ENCODE measurements around the gene NAV1.
"Not testable (repeated sequence)": the region's sequence is repeated elsewhere in the genome, so short reads cannot be mapped to it uniquely, and the experiment has no call there.

The NAV1 gene

GRCh38 chr1:201565024-201565730, 26.2 kb downstream of the NAV1 start:
- DNase-seq (ENCODE audit: low read depth): no peak

DNA sequence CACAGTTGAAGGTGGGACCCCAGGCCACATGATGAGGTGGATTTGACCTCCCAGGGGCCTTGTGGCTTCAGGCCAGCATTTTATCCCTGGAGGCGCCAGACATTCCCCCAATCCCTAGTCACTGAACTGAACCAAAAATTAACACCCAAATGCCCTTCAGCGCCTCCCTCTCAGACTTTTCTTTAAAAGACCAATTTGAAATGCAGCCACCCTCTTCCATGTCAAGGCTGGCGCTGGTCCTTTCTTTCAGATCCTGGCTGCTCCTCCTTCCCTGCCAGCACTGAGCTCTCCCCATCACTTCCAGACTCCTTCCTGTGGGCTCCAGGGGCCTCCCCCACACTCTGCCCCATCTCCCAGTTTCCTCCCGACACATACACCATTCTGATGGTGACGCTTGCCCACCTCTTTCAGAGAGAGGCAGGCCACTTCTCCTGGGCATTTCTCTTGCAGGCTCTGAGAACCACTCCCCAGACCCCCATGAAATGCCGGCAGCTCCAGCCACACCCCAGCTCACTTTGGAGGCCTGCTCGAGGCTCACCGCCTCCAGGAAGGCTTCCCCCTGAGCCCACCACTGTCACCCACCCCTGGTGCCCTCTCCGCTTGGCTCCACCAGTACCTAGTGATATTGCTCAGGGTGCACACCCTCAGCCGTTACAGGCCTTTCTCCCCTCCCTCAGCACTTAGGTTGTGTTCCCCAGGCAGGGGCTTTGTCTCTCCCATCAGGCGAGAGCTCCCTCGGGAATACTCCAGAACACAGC, 27.0 kb downstream of the NAV1 start:
- no peak for DNase-seq (ENCODE audit: low read depth)

- DNase-seq (ENCODE audit: low read depth): no peak
These were observed 27.5 kb downstream of the NAV1 start for GRCh38 chr1:201566529-201566823.

DNA sequence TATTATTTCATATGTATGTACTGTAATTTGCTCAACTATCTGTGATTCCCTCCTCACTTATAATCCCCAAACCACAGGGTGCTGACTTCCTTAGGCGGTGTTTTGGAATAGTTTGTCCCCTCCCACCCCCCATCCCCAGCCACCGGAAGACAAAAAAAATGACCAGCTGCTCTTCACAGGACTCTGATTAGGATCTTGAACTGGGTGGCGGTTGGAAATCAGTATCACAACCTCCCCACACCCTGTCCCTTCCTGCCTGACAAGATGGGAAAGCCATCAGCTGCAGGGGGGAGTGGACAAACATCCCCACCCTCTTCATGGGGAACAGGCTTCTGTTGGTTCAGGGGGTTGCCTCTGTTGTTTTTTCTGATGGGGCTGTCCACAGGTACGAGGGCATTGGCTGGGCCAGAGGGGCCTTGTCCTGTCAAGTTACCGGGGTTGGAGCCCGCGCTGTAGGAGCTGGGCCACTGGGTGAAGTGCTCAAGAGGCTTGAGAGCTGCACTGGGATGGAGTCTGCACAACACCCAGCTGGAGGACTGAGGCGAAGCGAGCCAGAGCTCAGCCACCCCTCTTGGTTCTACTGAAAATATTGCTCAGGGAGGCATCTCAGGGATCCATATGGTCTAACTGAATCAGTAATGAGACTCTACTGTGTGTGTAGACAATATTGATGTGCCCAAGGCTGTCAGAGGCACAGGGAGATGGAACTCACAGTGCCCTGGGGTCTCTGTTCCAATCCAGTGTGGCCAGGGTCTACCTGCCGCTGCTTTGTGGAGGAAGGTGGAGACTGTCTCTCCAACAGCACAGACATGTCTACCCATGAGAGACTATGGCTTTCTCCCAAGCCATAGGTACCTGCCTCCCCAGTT, 28.2 kb downstream of the NAV1 start:
- no peak for DNase-seq (ENCODE audit: low read depth)

DNA sequence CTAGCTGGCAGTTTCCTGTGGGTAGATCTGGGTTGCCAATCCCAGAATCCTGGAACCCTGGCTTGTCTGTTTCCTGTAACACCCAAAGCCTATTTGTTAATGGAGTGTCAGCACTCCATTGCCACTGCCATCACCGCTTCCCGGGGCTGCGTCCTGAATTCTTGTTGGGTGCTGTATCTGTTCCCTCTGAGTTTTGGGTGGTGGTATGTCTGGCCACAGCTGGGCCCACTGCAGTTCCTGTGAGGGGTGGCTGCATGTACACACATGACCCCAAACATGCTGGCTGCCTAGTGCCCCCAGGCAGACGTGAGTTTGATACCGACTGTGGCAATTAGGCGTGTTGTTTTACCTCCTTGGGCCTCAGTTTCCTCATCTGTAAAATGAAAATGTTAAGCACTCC, 29.3 kb downstream of the NAV1 start:
- no peak for DNase-seq (ENCODE audit: low read depth)

DNA sequence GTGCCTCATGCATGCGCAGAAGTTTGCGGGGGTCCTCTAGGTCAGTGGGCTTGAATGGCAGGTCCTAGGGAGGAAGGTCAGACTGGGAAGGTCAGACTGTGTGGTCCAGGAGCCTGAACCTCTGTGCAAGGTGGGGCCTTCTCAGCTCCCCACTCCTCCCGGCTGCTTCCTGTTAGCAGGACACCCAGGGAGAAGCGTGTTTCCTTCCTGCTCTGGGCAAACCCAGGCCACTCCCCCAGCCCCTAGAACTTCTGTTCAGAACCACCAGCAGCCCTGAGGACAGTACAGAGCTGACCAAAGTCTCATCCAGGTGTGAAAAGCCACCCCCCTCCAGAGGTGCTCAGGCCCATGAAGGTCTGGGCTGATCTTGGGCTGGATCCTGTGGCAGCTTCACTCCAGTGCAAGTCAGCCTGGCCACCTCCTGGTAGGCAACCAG, 29.9 kb downstream of the NAV1 start:
- no peak for DNase-seq (ENCODE audit: low read depth)

- no peak for DNase-seq (ENCODE audit: low read depth)
These were observed 31.4 kb downstream of the NAV1 start for GRCh38 chr1:201570181-201570885.

GRCh38 chr1:201570886-201571624, 32.1 kb downstream of the NAV1 start:
- DNase-seq (ENCODE audit: low read depth): no peak

GRCh38 chr1:201573030-201573429, 34.1 kb downstream of the NAV1 start:
- DNase-seq (ENCODE audit: low read depth): no peak

- no peak for DNase-seq (ENCODE audit: low read depth)
These were observed 35.0 kb downstream of the NAV1 start for GRCh38 chr1:201573923-201574322.

- DNase-seq (ENCODE audit: low read depth): no peak
These were observed 37.0 kb downstream of the NAV1 start for GRCh38 chr1:201575912-201576311.

- no peak for DNase-seq (ENCODE audit: low read depth)
These were observed 38.0 kb downstream of the NAV1 start for GRCh38 chr1:201576914-201577313.

- no peak for DNase-seq (ENCODE audit: low read depth)
These were observed 39.3 kb downstream of the NAV1 start for GRCh38 chr1:201578008-201578888.

GRCh38 chr1:201581371-201581770, 42.4 kb downstream of the NAV1 start:
- DNase-seq (ENCODE audit: low read depth): not testable (repeated sequence)

DNA sequence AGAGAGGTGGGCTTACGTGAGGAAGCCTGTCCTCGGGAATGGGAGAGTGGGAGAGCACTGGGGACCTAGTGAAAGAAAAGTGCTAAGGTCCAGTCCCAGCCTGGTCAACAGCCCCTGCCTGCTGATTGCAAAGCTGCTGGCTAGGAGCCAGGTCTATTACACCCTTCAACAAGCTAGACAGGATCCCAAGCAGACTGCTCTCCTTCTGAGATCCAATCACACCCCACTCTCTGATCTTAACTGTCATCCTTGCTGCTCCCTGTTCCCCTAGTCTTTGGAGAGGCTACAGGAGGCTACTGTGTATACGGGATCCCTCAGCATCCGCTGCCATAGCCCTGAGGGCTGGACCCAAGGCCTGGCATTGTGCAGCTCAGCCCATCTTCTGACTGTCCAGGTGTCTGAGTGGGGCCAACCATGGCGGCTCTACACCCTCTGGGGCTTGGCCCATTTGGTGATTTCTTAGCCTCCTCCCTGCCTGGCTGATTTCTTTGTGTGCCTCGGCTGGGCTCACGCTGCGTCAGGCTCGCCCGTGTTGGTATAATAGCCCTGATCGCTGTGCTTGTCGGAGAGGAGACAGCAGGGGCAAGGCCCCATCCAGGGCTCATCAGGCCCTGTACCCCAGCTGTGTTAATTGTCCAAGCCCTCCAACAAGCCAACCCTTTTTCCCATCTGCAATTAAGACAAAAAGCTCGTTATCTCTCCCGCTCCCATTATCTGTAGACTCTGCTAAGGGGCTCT, 43.9 kb downstream of the NAV1 start:
- no peak for DNase-seq (ENCODE audit: low read depth)

GRCh38 chr1:201583663-201584062, 44.7 kb downstream of the NAV1 start:
- DNase-seq (ENCODE audit: low read depth): no peak

- DNase-seq (ENCODE audit: low read depth): no peak
These were observed 45.7 kb downstream of the NAV1 start for GRCh38 chr1:201584471-201585092.

- DNase-seq (ENCODE audit: low read depth): no peak
These were observed 46.2 kb downstream of the NAV1 start for GRCh38 chr1:201585093-201585483.

- DNase-seq (ENCODE audit: low read depth): no peak
These were observed 47.0 kb downstream of the NAV1 start for GRCh38 chr1:201585901-201586300.
